HPDE6-E6E7 (cell line): ENCODE measurements around the gene CLEC4M.
"Not testable (repeated sequence)": the region's sequence is repeated elsewhere in the genome, so short reads cannot be mapped to it uniquely, and the experiment has no call there.

Experiments used
- DNase-seq: peaks from one replicate; pipeline ENCODE4 v3.0.0; 2011; ENCODE audit warnings: missing footprints; ENCODE audit errors: extremely low spot score

The CLEC4M gene

GRCh38 chr19:7740682-7741054 lies 22.4 kb upstream of the CLEC4M start:
- DNase-seq = no peak

GRCh38 chr19:7742575-7742974 lies 20.5 kb upstream of the CLEC4M start:
- DNase-seq = no peak

GRCh38 chr19:7742991-7743390 lies 20.1 kb upstream of the CLEC4M start:
- DNase-seq = no peak

GRCh38 chr19:7743425-7743841 lies 19.6 kb upstream of the CLEC4M start:
- no peak for DNase-seq

GRCh38 chr19:7744199-7744786 lies 18.8 kb upstream of the CLEC4M start:
- no peak for DNase-seq

- DNase-seq = no peak
Observed at GRCh38 chr19:7744871-7745650, 18.0 kb upstream of the CLEC4M start.

- not testable (repeated sequence) for DNase-seq
Observed at GRCh38 chr19:7746306-7746705, 16.7 kb upstream of the CLEC4M start.

- no peak for DNase-seq
Observed at GRCh38 chr19:7746903-7747884, 15.8 kb upstream of the CLEC4M start, which contains the start of gene CD209. TSS of gene CD209 (minus strand) at chr19:7747534. CDS start at chr19:7747511, 23 bp downstream.

- DNase-seq = no peak
Observed at GRCh38 chr19:7748171-7748570, 14.9 kb upstream of the CLEC4M start.

GRCh38 chr19:7748756-7749155 lies 14.3 kb upstream of the CLEC4M start:
- DNase-seq = no peak

GRCh38 chr19:7751157-7751783 lies 11.8 kb upstream of the CLEC4M start:
- DNase-seq = no peak

- no peak for DNase-seq
Observed at GRCh38 chr19:7756258-7756657, 6.8 kb upstream of the CLEC4M start.

- no peak for DNase-seq
Observed at GRCh38 chr19:7757358-7757757, 5.7 kb upstream of the CLEC4M start.

GRCh38 chr19:7759156-7759555 lies 3.9 kb upstream of the CLEC4M start:
- no peak for DNase-seq

GRCh38 chr19:7763696-7764095 lies 653 bp downstream of the CLEC4M start:
- DNase-seq = no peak

GRCh38 chr19:7764157-7764556 lies 1.1 kb downstream of the CLEC4M start:
- DNase-seq = not testable (repeated sequence)

- not testable (repeated sequence) for DNase-seq
Observed at GRCh38 chr19:7765043-7765442, 2.0 kb downstream of the CLEC4M start.

GRCh38 chr19:7766535-7766934 lies 3.5 kb downstream of the CLEC4M start:
- DNase-seq = no peak

- DNase-seq = no peak
Observed at GRCh38 chr19:7767487-7767886, 4.4 kb downstream of the CLEC4M start.

- no peak for DNase-seq
Observed at GRCh38 chr19:7769171-7769570, 6.1 kb downstream of the CLEC4M start.

GRCh38 chr19:7771072-7771471 lies 8.0 kb downstream of the CLEC4M start:
- no peak for DNase-seq
